Lung microvascular endothelial cell (primary cell): ENCODE data around the gene MACF1. TPM values are rescaled to one million over a fixed set of nuclear protein-coding genes. Genes with fewer than 3 reads are reported as not detected.
A peak's percentile ranks its signal among the peaks of the same experiment; 100 is the strongest.
"Not testable (repeated sequence)": the region's sequence is repeated elsewhere in the genome, so short reads cannot be mapped to it uniquely, and the experiment has no call there.

ENCODE experiments used
- DNase-seq, 2 donors: peaks; one replicate each; pipeline versions ENCODE4 v3.0.0 to v3.0.0-alpha.2; 2010; ENCODE audit warnings: low read depth in 2 of 2
- total RNA-seq: library from RNA; depleted of rRNA; stranded (reverse); fragments of >200 nt; gene quantifications from 2 replicates; pipeline ENCODE4 v1.2.1, GENCODE V29; 2014

Gene MACF1
- total RNA-seq, 1 donor from 2014 or later, result 392 TPM

GRCh38 chr1:39178541-39179431, 25.7 kb upstream of the MACF1 start:
- DNase-seq, result peak in 1 of 2 donors; percentile 67

DNA sequence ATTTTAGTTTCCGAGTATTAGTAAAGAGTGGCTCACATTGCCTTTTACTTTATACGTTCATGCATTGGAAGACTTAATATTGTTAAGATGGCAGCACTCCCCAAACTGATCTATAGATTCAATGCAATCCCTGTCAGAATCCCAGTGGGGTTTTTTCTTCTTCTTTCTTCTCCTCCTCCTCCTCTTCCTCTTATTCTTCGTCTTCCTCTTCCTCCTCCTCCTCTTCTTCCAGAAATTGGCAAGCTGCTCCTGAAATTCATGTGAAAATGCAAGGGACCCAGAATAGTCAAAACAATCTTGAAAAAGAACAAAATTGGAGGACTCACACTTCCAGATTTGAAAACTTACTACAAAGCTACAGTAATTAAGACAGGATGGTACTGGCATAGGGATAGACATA, 23.2 kb upstream of the MACF1 start:
- DNase-seq, result no peak

- DNase-seq, result no peak
These were observed 21.7 kb upstream of the MACF1 start for GRCh38 chr1:39182804-39183203.

DNA sequence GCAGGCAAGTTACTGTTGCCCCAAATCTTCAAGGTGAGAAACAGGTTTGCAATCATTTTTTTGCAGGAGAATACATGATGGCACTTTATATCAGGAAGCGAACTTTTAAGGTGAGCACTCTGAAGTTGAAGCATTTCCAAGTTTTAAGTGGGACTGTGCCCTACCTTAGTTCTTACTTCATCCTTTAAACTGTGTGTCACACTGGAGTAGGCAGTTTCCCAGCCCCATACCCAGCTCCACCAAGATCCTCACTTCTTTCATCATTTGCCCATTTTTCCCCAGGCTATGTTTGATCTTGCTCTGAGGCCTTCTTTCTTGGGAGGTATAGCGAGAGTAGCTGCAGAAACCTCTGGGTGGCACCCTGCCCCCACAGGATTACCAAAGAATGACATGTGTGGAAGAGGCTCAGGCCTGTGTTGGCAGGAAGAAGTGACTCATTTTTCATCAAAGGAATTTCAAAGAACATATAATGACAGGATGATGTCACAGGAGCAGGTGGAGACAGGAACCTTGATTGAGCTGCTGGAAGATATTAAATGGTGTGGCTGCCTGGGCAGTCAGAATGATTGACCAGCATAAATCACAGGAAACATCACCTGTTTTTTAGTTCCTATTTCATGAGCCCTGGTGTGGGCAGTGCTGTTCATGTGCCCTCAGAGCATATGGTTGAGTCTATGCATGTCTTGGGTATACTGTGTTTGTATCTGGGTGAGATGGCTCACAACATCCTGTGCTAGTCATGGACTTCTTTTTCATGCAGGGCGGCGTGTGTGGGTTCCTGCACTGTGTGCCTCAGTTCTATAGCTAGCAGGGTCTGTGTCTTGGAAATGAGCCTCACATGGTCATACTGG, 20.8 kb upstream of the MACF1 start:
- DNase-seq, result peak; percentile 84 to 92

DNA sequence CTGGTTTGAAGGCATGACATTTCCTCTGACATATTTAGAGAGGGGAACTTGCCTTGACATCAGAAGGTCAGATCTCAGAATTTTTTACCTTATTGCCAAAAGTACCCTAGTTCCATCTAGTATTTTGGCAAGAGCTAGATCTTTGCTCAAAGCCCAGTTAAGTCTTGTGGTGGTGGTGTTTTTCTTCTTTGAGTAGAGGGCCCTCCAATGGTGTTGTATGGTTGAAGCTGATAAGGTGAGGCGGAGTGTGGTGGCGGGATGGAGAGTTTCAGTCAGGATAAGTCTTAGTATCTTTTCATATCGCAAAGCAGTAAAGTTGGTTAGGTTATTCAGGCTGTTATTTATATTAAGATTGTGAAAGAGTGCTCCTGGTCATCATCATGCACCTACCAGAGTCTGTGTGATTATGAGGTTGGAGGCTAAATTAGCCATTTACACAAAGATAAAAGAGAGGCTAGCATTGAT, 20.1 kb upstream of the MACF1 start:
- no peak for DNase-seq

- no peak for DNase-seq
These were observed 17.0 kb upstream of the MACF1 start for GRCh38 chr1:39187275-39188046.

GRCh38 chr1:39189592-39190041, 14.9 kb upstream of the MACF1 start:
- DNase-seq, result peak in 1 of 2 donors; percentile 61

DNA sequence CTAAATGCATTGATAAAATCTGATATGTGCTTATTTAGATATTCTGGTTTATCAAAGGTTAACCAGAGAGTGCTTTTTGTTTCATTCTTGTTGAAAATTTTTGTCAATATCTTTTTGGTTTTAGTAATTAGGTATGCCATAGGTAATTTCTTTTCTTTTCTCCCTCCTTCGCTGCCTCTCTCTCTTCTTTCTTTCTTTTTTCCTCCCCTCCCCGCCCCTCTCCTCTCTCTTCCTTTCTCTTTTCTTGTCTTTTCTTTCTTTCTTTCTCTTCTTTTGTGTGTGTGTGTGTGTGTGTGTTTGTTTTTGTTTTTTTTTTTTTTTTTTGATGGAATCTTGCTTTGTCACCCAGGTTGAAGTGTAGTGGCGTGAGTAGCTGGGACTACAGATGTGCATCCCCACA, 14.4 kb upstream of the MACF1 start:
- no peak for DNase-seq

GRCh38 chr1:39194398-39195051, 10.0 kb upstream of the MACF1 start:
- DNase-seq, result peak; percentile 33 to 63

- DNase-seq, result no peak
These were observed 9.1 kb upstream of the MACF1 start for GRCh38 chr1:39195166-39196111.

GRCh38 chr1:39196244-39197215, 8.0 kb upstream of the MACF1 start:
- peak; percentile 42 to 81 for DNase-seq

DNA sequence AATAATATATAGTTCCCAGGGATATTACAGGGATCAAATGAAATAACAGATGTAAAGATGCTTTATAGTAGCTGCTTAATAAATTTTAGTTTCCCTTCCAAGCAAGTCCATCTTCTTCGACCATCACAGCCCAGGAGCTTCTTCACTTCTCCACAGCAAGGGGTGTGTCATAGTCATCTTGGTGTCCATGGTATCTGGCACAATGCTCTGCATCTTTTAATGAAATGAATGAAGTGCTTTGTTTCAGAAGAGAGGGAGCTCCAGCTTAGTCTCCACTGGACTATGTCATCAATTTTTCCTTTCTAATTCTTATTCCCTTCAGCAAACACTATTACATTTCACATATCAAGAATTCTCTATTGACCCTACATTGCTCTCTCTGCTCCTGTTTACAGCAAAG, 4.9 kb upstream of the MACF1 start:
- no peak for DNase-seq

GRCh38 chr1:39205102-39205780, 746 bp downstream of the MACF1 start:
- peak in 1 of 2 donors; percentile 70 for DNase-seq

GRCh38 chr1:39205781-39206464, 1.4 kb downstream of the MACF1 start:
- no peak for DNase-seq

DNA sequence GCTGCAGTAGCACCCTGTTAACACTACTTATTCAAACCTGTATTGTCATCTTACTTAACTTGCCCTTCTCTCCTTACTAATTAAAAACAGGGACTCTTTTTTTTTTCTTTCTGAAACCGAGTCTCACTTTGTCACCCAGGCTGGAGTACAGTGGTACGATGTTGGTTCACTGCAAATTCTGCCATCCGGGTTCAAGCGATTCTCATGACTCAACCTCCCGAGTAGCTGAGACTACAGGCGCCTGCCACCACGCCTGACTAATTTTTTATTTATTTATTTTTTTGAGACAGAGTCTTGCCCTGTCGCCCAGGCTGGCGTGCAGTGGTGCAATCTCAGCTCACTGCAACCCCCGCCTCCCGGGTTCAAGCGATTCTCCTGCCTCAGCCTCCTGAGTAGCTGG, 3.9 kb downstream of the MACF1 start:
- DNase-seq, result not testable (repeated sequence)

- DNase-seq, result no peak
These were observed 6.2 kb downstream of the MACF1 start for GRCh38 chr1:39210649-39211048.

DNA sequence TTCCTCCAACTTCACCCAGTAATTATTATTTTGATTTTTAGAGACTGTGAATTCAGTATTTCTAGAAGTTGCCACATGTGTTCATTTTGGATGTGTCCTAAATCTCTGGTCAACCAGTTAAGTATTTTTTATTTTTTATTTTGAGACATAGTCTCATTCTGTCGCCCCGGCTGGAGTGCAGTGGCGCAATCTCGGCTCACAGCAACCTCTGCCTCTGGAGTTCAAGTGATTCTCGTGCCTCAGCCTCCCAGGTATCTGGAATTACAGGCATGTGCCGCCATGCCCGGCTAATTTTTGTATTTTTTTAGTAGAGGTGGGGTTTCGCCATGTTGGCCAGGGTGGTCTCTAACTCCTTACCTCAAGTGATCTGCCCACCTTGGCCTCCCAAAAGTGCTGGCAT, 8.0 kb downstream of the MACF1 start:
- DNase-seq, result no peak
